ENCODE data around the gene ASMTL.

- TF ChIP-seq CTCF (IDR thresholded peaks at IDR 0.05) (no peak), POLR2AphosphoS5 (IDR thresholded peaks at IDR 0.05) (peak in 2 of 3 donors; percentile 11 to 62), POLR2A (IDR thresholded peaks at IDR 0.05) (peak in 1 of 2 donors; percentile 46), EP300 (IDR thresholded peaks at IDR 0.05) (no peak)
Measured at GRCh38 chrX:1452516-1453394, at the start of gene ASMTL.
